ENCODE data around the gene PHF14. TPM values are rescaled to one million over a fixed set of nuclear protein-coding genes. Genes with fewer than 3 reads are reported as not detected.

The PHF14 gene
- total RNA-seq, 4 donors from 2014 or later: 23.0 to 50.7 (median 29.1) TPM

DNA sequence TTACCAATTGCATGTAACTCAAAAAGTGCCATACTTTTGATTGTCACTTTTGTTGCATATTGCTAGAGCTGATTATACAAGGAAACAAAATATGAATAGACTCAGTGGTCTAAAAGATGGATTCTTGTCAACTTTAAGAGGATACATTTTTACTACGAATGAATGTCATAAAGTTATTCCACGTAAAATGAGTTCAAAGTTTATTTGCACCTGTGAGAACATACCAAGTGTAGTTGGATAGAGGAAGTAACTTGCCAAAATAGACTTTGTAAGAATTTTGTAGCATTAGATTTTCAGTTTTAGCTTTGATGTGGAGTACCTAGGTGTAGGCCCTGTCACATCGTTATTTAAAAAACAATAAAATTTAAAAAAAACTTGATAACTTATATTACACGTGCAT is 106.2 kb downstream of the PHF14 start:
- Histone ChIP-seq H3K27ac (replicated peaks in 1 of 4) (no peak overlapping the region), H3K4me1 (no peaks in the 10 kb centered on the region), H3K27me3 (no peaks in the 10 kb centered on the region), H3K4me3 (no peak overlapping the region), H3K9me3 (no peaks in the 10 kb centered on the region), H3K36me3 (peaks cover 0 to 11% (median 0%) of the 10 kb centered on the region in 4 donors)
- DNase-seq (ENCODE audit: extremely low spot score): no peak
- intact Hi-C loops (cut with DNase I): no loop called here
- 94% methylated on average over 4 of the region's 4 CpGs for WGBS
- TF ChIP-seq POLR2A (IDR thresholded peaks at IDR 0.05; ENCODE audit: low read depth) (no peak), EP300 (IDR thresholded peaks at IDR 0.05) (no peak)

DNA sequence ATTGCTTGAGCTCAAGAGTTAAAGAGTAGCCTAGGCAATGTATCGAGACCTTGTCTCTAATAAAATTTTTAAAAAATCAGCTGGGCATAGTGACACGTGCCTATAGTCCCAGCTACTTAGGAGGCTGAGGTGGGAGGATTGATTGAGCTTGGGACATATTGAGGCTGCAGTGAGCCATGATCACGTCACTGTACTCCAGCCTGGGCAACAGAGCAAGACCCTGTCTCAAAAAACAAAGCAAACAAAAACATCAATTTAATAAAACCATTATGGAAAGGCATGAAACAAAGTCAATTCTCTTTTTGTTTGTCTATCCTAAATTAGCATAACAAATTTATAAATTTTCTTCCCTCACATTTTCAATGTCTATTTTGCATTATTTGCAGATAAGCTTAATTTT is 108.4 kb downstream of the PHF14 start:
- H3K27ac ChIP-seq (replicated peaks in 1 of 4): no peak overlapping the region
- no peak for DNase-seq (ENCODE audit: extremely low spot score)
- TF ChIP-seq POLR2AphosphoS5 (IDR thresholded peaks at IDR 0.05): no peak
- TF ChIP-seq CTCF (IDR thresholded peaks at IDR 0.05): no peak
- no peaks in the 10 kb centered on the region for H3K9me3 ChIP-seq
- 94% methylated on average over 3 of the region's 3 CpGs for WGBS
- H3K4me3 ChIP-seq: no peak overlapping the region
- intact Hi-C loops (cut with DNase I): no loop called here
- H3K27me3 ChIP-seq: no peaks in the 10 kb centered on the region
- peaks cover 0 to 10% (median 1%) of the 10 kb centered on the region in 4 donors for H3K36me3 ChIP-seq
- no peaks in the 10 kb centered on the region for H3K4me1 ChIP-seq

- Histone ChIP-seq H3K36me3 (peaks cover 0 to 15% (median 4%) of the 10 kb centered on the region in 4 donors), H3K4me3 (no peak overlapping the region), H3K9me3 (no peaks in the 10 kb centered on the region), H3K4me1 (no peaks in the 10 kb centered on the region), H3K27ac (replicated peaks in 1 of 4) (no peak overlapping the region), H3K27me3 (no peaks in the 10 kb centered on the region)
- no peak for DNase-seq (ENCODE audit: extremely low spot score)
- intact Hi-C loops (cut with DNase I): no loop called here
- 87% methylated on average over 2 of the region's 2 CpGs for whole genome bisulfite sequencing
- TF ChIP-seq CTCF (IDR thresholded peaks at IDR 0.05): no peak
- no peak for TF ChIP-seq POLR2A (IDR thresholded peaks at IDR 0.05; ENCODE audit: low read depth)
- TF ChIP-seq POLR2AphosphoS5 (IDR thresholded peaks at IDR 0.05): no peak
- no peak for TF ChIP-seq EP300 (IDR thresholded peaks at IDR 0.05)
Measured at GRCh38 chr7:11082552-11083213, 109.0 kb downstream of the PHF14 start.

DNA sequence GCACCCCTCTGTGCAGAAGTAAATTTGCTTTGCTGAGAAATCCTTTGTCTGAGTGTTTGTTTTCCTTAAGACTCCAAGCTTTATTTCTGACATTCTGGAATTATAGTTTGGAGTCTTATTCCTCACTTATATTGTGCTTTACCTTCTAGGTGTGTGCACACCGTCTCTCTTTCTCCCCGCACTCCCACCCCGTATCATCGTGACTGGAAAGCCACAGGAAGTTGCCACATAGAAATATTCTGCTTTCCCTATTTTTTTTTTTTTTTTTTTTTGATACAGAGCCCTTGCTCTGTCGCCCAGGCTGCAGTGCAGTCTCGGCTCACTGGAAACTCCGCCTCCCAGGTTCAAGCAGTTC is 109.5 kb downstream of the PHF14 start:
- H3K27ac ChIP-seq (replicated peaks in 1 of 4): no peak overlapping the region
- H3K9me3 ChIP-seq: no peaks in the 10 kb centered on the region
- H3K4me1 ChIP-seq: no peaks in the 10 kb centered on the region
- no peak for DNase-seq (ENCODE audit: extremely low spot score)
- no peak overlapping the region for H3K4me3 ChIP-seq
- H3K27me3 ChIP-seq: no peaks in the 10 kb centered on the region
- peaks cover 0 to 16% (median 5%) of the 10 kb centered on the region in 4 donors for H3K36me3 ChIP-seq
- 81% methylated on average over 7 of the region's 7 CpGs for WGBS
- TF ChIP-seq EP300 (IDR thresholded peaks at IDR 0.05): no peak
- no peak for TF ChIP-seq POLR2A (IDR thresholded peaks at IDR 0.05; ENCODE audit: low read depth)
- no peak for TF ChIP-seq POLR2AphosphoS5 (IDR thresholded peaks at IDR 0.05)
- intact Hi-C loops (cut with DNase I): no loop called here

DNA sequence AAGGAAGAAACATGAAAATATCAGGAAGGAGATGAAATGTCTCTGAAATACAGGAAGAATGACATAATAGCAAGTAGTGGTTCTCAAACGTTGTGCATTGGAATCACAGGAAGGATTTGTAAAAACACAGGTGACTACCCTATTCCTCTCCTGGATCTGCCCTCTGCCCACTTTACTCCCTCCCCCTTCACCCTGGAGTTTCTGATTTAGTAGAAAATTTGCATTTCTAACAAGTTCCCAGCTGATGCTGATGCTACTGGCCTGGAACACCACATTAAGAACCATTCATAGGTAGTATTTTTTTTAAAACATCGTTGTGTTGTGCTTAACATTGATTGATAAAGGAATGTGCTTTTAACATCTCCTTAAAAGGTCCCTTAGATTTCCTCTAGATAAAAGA is 130.9 kb downstream of the PHF14 start:
- Histone ChIP-seq H3K4me1 (no peaks in the 10 kb centered on the region), H3K4me3 (no peak overlapping the region), H3K36me3 (peaks cover 0 to 6% (median 0%) of the 10 kb centered on the region in 4 donors), H3K9me3 (no peaks in the 10 kb centered on the region), H3K27me3 (no peaks in the 10 kb centered on the region), H3K27ac (replicated peaks in 1 of 4) (no peak overlapping the region)
- intact Hi-C loops (cut with DNase I): no loop called here
- no peak for TF ChIP-seq POLR2AphosphoS5 (IDR thresholded peaks at IDR 0.05)
- TF ChIP-seq POLR2A (IDR thresholded peaks at IDR 0.05; ENCODE audit: low read depth): no peak
- TF ChIP-seq CTCF (IDR thresholded peaks at IDR 0.05): no peak
- no peak for TF ChIP-seq EP300 (IDR thresholded peaks at IDR 0.05)
- DNase-seq (ENCODE audit: extremely low spot score): no peak
- WGBS: 61% methylated on average over 2 of the region's 2 CpGs

GRCh38 chr7:11109659-11110058 is 136.0 kb downstream of the PHF14 start:
- TF ChIP-seq CTCF (IDR thresholded peaks at IDR 0.05): no peak
- TF ChIP-seq EP300 (IDR thresholded peaks at IDR 0.05): no peak
- TF ChIP-seq POLR2AphosphoS5 (IDR thresholded peaks at IDR 0.05): no peak
- no peak for TF ChIP-seq POLR2A (IDR thresholded peaks at IDR 0.05; ENCODE audit: low read depth)

More at GRCh38 chr7:11109659-11110058, 136.0 kb downstream of the PHF14 start:
- intact Hi-C loops (cut with DNase I): no loop called here
- Histone ChIP-seq H3K4me1 (no peaks in the 10 kb centered on the region), H3K9me3 (no peaks in the 10 kb centered on the region), H3K36me3 (peaks cover 0 to 4% (median 0%) of the 10 kb centered on the region in 4 donors), H3K4me3 (no peak overlapping the region), H3K27me3 (no peaks in the 10 kb centered on the region), H3K27ac (replicated peaks in 1 of 4) (no peak overlapping the region)
- no peak for DNase-seq (ENCODE audit: extremely low spot score)
